ACC112 (cell line): ENCODE data around the gene CEP72.
"Not testable (repeated sequence)": the region's sequence is repeated elsewhere in the genome, so short reads cannot be mapped to it uniquely, and the experiment has no call there.

Experiments used
- H2AFZ ChIP-seq: fragments of 200-600 bp; sonication (generic); one replicate; pipeline ENCODE4 v1.6.0; 2017; ENCODE audit warnings: antibody characterized with exemption, low read length; ENCODE audit not compliant: unreplicated experiment
- H3K27ac ChIP-seq: fragments of 200-600 bp; sonication (generic); 2 replicates; pipeline ENCODE4 v1.5.1; 2014; ENCODE audit warnings: low read depth, mild to moderate bottlenecking, antibody characterized with exemption, low read length, moderate library complexity
- H3K27me3 ChIP-seq: fragments of 200-600 bp; sonication (generic); 2 replicates; pipeline ENCODE4 v1.6.1; 2014; ENCODE audit warnings: mild to moderate bottlenecking, antibody characterized with exemption, low read length, moderate library complexity, mixed read lengths; ENCODE audit not compliant: insufficient read depth
- H3K36me3 ChIP-seq: fragments of 200-600 bp; sonication (generic); 2 replicates; pipeline ENCODE4 v1.6.1; 2016; ENCODE audit warnings: mild to moderate bottlenecking, antibody characterized with exemption, low read length, moderate library complexity, mixed read lengths; ENCODE audit not compliant: insufficient read depth
- H3K4me1 ChIP-seq: fragments of 200-600 bp; sonication (generic); one replicate; pipeline ENCODE4 v1.6.1; 2016; ENCODE audit warnings: low read length, mixed read lengths; ENCODE audit not compliant: insufficient read depth, unreplicated experiment, control insufficient read depth
- H3K4me3 ChIP-seq: fragments of 200-600 bp; sonication (generic); 2 replicates; pipeline ENCODE4 v1.5.1; 2014; ENCODE audit warnings: mild to moderate bottlenecking, low read depth, low read length
- H3K79me2 ChIP-seq: fragments of 200-600 bp; sonication (generic); one replicate; pipeline ENCODE4 v1.6.0; 2016; ENCODE audit warnings: low read length; ENCODE audit not compliant: control insufficient read depth, unreplicated experiment, insufficient read depth

CEP72 gene

DNA sequence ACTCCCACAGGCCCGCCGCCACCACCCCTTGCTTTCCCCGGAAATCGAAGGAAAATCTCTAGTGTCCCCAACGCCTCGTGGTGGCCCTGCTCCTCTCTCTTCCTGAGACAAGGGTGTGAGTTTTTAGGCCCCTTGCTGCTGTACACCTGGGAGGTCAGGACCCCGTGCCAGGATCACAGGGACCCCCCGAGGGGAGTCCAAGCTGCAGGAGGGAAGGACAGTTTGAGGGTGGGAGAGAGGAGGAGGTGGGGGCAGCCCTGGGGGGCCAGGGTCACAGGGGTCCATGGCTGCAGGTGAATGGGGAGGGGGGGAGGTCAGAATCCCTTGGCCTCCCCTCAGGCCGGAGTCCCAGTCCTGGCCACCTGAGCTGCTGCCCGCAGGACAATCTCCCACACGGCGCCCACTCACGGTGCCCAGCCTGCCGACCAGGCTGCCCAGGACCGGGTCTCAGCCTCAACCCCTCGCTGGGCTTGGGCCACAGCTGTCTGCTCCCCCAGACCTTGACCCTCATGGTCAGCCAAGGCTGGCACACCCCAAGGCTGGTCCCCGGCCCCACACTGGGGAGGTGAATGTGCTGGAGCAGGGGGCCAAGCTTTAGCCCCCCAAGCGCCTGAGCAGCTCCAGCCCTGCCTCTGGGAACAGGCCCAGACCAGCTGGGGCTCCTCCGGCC, 61.2 kb downstream of the CEP72 start:
- Histone ChIP-seq H3K27ac (peak overlapping the region; percentile 31; the same call in 1 of the 2 replicates), H3K4me1 (peaks cover 18% of the 10 kb centered on the region), H2AFZ (no peak overlapping the region), H3K36me3 (no peaks in the 10 kb centered on the region), H3K4me3 (peak overlapping the region; percentile 44), H3K27me3 (peaks cover 17% of the 10 kb centered on the region; the same call in 1 of the 2 replicates), H3K79me2 (no peaks in the 10 kb centered on the region)

DNA sequence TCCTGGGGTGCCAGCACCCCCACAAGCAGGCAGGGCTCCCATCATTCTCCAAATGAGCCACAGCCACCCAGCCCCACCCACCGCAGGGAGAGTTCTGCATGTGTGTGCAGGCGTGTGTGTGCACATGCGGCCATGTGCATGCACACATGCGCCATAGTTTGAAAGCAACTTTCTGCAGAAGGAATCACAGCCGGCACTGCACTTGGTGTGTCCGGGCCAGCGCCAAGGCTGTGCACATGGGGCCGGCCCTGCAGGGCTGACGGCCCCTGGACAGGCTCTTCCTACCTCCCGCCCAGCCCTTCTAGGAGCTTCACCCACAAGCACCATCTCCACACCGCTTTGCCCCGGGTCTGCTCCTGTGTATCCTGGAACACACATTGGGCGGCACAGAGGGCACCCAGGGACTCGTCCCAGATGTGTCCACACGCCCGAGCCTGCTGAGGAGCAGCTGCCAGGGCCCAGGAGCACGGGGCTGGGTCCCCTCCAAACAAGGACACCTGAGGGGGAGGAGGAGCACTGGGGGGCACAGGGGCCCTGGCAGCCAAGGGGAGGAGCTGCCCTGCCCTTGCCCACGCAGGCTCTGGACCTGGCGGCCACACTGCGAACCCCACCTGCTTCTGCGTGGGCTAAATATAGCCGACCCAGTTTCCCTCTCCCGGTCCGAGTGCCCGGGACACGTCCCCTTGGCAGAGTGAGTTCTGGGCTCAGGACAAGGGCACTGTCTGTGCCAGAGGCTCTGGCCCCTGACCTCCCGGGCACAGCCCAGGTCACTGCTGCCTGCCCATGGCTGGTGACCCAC, 61.9 kb downstream of the CEP72 start:
- H3K79me2 ChIP-seq: no peaks in the 10 kb centered on the region
- no peak overlapping the region for H3K27ac ChIP-seq
- H3K4me3 ChIP-seq: no peak overlapping the region
- H3K27me3 ChIP-seq: peaks cover 17% of the 10 kb centered on the region; the same call in 1 of the 2 replicates
- no peak overlapping the region for H2AFZ ChIP-seq
- H3K36me3 ChIP-seq: no peaks in the 10 kb centered on the region
- H3K4me1 ChIP-seq: peaks cover 18% of the 10 kb centered on the region

DNA sequence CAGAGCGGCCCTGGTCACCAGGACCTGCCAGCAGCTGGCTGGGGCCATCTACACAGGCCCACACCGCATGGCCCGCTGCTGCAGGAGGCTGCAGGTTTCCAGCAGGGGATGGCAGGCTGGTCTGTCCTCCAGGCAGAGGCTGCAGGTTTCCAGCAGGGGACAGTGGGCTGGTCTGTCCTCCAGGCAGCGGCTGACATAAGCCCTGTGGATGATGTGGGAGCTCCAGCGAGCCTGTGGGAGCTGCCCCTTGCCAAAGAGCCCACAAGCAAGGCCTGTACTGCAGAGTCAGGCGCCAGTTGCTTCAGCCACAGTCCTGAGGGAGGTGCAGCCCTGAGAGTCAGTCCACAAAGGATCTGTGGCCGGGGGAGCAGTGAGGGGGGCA, 62.5 kb downstream of the CEP72 start:
- no peaks in the 10 kb centered on the region for H3K36me3 ChIP-seq
- peaks cover 18% of the 10 kb centered on the region for H3K4me1 ChIP-seq
- peaks cover 17% of the 10 kb centered on the region; the same call in 1 of the 2 replicates for H3K27me3 ChIP-seq
- H3K4me3 ChIP-seq: no peak overlapping the region
- no peaks in the 10 kb centered on the region for H3K79me2 ChIP-seq
- H2AFZ ChIP-seq: no peak overlapping the region
- H3K27ac ChIP-seq: no peak overlapping the region

DNA sequence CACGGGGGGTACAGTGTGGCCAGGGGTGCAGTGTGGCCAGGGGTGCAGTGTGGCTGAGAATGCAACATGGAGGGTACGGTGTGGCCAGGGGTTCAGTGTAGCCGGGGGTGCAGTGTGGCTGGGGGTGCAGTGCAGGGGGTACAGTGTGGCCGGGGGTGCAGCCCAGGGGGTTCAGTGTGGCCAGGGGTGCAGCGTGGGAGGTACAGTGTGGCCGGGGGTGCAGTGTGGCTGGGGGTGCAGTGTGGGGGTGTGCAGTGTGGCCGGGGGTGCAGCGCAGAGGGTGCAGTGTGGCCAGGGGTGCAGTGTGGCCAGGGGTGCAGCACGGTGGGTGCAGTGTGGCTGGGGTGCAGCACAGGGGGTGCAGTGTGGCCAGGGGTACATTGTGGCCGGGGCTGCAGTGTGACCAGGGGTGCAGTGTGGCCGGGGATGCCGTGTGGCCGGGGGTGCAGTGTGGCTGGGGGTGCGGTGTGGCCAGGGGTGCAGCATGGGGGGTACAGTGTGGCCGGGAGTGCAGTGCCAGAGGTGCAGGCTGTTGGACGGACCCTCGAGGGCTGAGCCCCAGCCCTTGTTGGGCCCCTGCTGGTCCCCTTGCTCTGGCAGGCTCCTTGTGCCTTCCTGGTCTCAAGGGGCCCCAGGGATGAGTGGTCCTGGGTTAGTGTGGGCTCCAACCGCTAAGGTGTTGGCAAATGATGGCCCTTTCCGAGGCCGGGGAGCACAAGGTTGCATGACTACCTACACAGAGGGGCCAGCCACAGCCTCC, 63.2 kb downstream of the CEP72 start:
- peaks cover 17% of the 10 kb centered on the region; the same call in 1 of the 2 replicates for H3K27me3 ChIP-seq
- peaks cover 18% of the 10 kb centered on the region for H3K4me1 ChIP-seq

DNA sequence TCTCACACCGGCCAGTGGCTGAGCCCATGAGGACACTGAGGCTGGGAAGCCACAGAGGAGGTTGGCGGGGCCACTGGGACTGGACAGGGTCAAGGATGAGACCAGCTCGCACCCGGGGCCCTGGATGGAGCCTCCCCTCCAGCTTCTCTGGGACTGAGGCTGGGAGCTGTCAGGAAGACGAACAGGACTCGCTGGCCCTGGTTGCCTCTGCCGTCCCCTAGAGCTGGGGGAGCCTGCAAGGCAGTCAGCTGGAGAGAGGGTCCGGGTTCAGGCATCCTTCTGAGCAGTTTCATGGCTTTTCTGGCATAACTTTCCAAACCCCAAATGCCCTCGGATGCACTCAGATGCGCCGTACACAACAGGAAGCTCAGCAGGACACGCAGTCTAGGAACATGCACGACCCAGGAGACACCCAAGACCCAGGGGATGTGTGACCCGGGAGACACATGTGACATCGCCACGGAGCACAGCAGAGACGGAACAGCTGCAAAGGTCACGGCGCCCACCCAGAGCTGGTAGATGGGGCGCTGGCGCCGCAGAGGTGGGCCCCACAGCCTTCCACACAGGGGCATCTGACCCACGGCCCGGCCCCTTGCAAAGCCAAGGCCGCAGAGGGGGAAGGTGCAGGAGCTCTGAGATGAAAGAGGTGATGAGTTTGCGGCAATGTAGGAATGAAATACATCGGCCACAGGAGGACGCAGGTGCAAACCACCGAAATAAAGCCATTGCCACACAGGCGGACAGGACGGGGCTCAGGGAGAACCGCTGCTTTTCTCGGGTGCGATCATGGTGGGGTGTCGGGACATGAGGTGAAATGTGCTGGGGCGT, 63.9 kb downstream of the CEP72 start:
- H3K27me3 ChIP-seq: peaks cover 17% of the 10 kb centered on the region; the same call in 1 of the 2 replicates
- H3K4me3 ChIP-seq: no peak overlapping the region
- no peak overlapping the region for H3K27ac ChIP-seq
- no peaks in the 10 kb centered on the region for H3K79me2 ChIP-seq
- H2AFZ ChIP-seq: no peak overlapping the region
- H3K4me1 ChIP-seq: peaks cover 18% of the 10 kb centered on the region
- H3K36me3 ChIP-seq: no peaks in the 10 kb centered on the region

More for the DNA sequence above, 63.2 kb downstream of the CEP72 start:
- Histone ChIP-seq H3K36me3 (no peaks in the 10 kb centered on the region), H2AFZ (no peak overlapping the region), H3K79me2 (no peaks in the 10 kb centered on the region), H3K27ac (no peak overlapping the region), H3K4me3 (no peak overlapping the region)

DNA sequence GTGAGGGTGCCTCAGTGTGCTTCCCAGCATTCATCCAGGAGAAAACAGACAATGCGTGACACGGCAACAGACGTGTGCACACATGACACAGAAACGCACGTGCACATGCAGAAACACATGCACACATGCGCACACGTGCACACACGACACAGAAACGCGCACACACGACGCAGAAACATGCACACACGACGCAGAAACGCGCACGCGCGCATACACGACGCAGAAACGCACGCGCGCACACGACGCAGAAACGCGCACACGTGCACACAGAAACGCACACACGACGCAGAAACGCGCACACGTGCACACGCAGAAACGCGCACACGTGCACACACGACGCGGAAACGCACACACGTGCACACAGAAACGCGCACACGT, 64.5 kb downstream of the CEP72 start:
- H3K36me3 ChIP-seq: no peaks in the 10 kb centered on the region
- no peaks in the 10 kb centered on the region for H3K79me2 ChIP-seq
- no peak overlapping the region for H3K27ac ChIP-seq
- peaks cover 17% of the 10 kb centered on the region; the same call in 1 of the 2 replicates for H3K27me3 ChIP-seq
- H2AFZ ChIP-seq: no peak overlapping the region
- peaks cover 17% of the 10 kb centered on the region for H3K4me1 ChIP-seq
- no peak overlapping the region for H3K4me3 ChIP-seq

DNA sequence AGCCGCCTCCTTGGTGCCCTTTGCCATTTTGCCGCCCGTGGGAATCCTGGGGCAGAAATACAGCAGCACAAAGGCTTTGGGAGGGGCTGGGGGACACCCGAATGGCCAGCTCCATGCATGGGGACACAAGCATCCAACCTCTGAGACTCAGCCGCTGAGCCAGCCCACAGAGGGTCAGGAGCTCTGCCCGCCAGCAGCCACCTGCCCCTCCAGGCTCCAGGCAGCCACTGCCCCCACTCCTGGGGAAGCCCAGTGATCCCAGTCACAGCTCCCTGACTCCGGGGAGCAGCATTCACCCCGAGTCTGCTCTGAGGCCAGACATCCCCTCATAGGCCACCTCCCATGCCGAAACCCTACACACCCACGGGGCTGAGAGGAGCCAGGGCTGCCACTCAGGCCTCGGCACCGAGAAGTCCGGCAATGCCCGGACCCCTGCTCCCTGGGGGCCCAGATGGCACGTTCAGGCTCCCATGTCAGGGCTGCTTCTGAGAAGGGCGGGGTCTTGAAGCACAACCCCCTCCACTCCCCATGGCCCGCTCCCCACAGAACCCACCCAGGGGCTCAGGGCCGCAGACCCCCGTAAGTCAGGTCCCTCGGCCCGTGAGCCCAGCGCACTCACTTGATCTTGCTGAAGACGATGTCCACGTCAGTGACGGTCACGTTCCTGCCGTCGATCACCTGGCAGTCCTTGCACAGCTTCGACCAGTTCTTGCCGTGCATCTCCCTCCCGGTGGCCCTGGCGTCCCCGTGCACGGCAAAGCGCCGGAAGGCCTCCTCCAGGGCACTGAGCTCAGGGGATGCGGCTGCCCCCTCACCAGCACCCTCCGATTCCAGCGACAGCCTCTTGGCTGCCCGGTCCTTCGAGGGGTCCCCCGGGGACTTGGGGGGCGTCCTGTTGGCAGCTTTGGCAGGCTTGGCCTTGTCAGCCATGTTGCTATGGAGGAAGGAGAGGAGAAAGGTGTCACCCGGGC, 65.3 kb downstream of the CEP72 start:
- Histone ChIP-seq H3K27me3 (peaks cover 17% of the 10 kb centered on the region; the same call in 1 of the 2 replicates), H2AFZ (no peak overlapping the region), H3K27ac (no peak overlapping the region), H3K36me3 (no peaks in the 10 kb centered on the region), H3K4me3 (no peak overlapping the region), H3K79me2 (no peaks in the 10 kb centered on the region), H3K4me1 (peaks cover 10% of the 10 kb centered on the region)

DNA sequence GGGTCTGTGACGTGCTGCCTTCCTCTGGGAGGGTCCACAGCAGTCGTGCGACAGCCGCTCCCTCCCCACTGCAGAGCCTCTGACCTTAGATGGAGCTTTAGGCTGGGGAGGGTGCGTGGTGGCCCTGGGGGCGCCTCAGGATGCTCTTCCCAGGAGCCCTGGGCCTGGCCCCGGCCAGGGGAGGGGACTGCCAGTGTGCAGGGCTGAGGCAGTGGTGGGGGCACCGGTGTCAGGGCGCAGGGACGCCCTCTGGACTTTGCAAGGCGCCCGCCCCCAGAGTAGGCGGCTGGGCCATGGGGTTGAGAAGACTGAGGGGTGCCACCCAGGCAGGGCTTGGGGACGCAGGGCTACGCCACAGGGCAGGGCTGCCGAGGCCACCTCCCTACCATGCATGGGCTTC, 66.4 kb downstream of the CEP72 start:
- H3K27ac ChIP-seq, H3K4me3 ChIP-seq: not testable (repeated sequence)
- H3K27me3 ChIP-seq: peaks cover 14% of the 10 kb centered on the region; the same call in 1 of the 2 replicates

DNA sequence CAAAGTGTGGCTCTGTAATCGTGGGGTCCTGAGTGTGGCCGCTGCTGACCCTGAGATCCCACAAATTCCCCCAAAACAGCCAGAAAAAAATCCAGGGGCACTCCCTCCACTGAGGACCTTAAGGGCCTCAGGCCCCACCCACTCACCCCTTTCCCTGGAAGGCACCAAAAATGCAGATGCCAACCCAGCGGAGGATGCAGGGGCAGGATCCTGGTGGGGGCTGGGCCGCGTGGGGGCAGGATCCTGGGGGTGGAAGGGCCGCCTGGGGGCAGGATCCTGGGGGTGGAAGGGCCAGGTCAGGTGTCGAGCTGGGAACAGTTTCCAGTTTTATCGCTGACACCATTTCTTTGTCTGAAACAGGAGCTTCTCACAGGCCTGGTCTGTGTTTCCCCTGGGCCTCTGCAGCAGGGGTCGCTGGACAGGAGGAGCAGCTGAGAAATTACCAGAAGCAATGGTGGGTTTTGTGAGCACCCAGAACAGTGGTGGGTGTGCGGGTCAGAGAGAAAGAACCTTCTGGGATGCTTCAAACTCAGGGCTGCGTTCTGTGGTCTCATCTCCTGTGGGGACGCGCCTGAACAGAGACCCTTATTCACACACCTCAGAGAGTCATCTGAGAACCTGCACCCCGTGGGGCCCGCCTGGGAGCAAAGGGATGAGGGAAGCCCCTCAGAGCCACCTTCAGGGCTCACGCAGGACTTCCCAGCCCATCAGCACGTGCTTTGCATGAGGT, 67.2 kb downstream of the CEP72 start:
- not testable (repeated sequence) for H3K27ac ChIP-seq, H3K36me3 ChIP-seq, H3K27me3 ChIP-seq, H3K4me1 ChIP-seq, H2AFZ ChIP-seq, H3K4me3 ChIP-seq, H3K79me2 ChIP-seq

More for the DNA sequence above, 66.4 kb downstream of the CEP72 start:
- not testable (repeated sequence) for H3K4me1 ChIP-seq, H3K79me2 ChIP-seq, H2AFZ ChIP-seq, H3K36me3 ChIP-seq
